PC-9 (cell line): ENCODE data around the gene SYNE1. TPM values are rescaled to one million over a fixed set of nuclear protein-coding genes. Genes with fewer than 3 reads are reported as not detected.
"Not testable (repeated sequence)": the region's sequence is repeated elsewhere in the genome, so short reads cannot be mapped to it uniquely, and the experiment has no call there.

Experiments used
- Bru-seq: library from RNA; stranded (reverse); fragments of 400-500 nt; gene quantifications from one replicate; lab custom pipeline; 2021; lab: Mats Ljungman, UMichigan
- BruChase-seq, 2 experiments: library from RNA; stranded (reverse); fragments of 400-500 nt; gene quantifications; one replicate each; lab custom pipeline; 2021; lab: Mats Ljungman, UMichigan
- BruUV-seq: library from RNA; stranded (reverse); fragments of 400-500 nt; replicated peaks from 2 replicates; lab custom pipeline; 2021; lab: Mats Ljungman, UMichigan
- CTCF ChIA-PET: fragments of 300-600 bp; sonication (Branson Sonifier 250); formaldehyde crosslinking; loops from one replicate; lab custom pipeline; 2022; ENCODE audit warnings: antibody characterized with exemption; lab: Charles Lee
- POLR2A ChIA-PET: fragments of 300-600 bp; sonication (Branson Sonifier 250); formaldehyde crosslinking; loops from one replicate; lab custom pipeline; 2022; ENCODE audit warnings: antibody characterized with exemption; ENCODE audit not compliant: unreplicated experiment; lab: Charles Lee
- DNase-seq, 2 experiments: peaks; one replicate each; pipeline versions ENCODE4 v3.0.0 to v3.0.0-alpha.2; 2015 to 2022; ENCODE audit warnings: mixed read lengths in 1 of 2
- H2AFZ ChIP-seq: fragments of 200-600 bp; sonication (generic); 2 replicates; pipeline ENCODE4 v1.8.1; 2017; ENCODE audit warnings: antibody characterized with exemption
- H3F3A ChIP-seq: fragments of 200-600 bp; sonication (generic); 2 replicates; pipeline ENCODE4 v1.8.1; 2017; ENCODE audit warnings: antibody characterized with exemption, mild to moderate bottlenecking, low read depth; ENCODE audit not compliant: insufficient read depth
- H3K27ac ChIP-seq: fragments of 200-600 bp; sonication (generic); 2 replicates; pipeline ENCODE4 v1.6.1; 2016; ENCODE audit warnings: mixed run types
- H3K27me3 ChIP-seq: fragments of 200-600 bp; sonication (generic); 2 replicates; pipeline ENCODE4 v1.6.1; 2016; ENCODE audit warnings: low read depth, mixed run types; ENCODE audit not compliant: insufficient read depth
- H3K36me3 ChIP-seq: fragments of 200-600 bp; sonication (generic); 2 replicates; pipeline ENCODE4 v1.6.1; 2016; ENCODE audit warnings: low read depth, mixed run types
- H3K4me1 ChIP-seq: fragments of 200-600 bp; sonication (generic); replicated peaks from 2 replicates; pipeline ENCODE4 v1.6.1; 2016; ENCODE audit warnings: mixed run types; ENCODE audit not compliant: insufficient read depth
- H3K4me2 ChIP-seq: fragments of 200-600 bp; sonication (generic); 2 replicates; pipeline ENCODE4 v1.6.1; 2017; ENCODE audit warnings: mixed run types
- H3K4me3 ChIP-seq: fragments of 200-600 bp; sonication (generic); 2 replicates; pipeline ENCODE4 v1.6.1; 2016; ENCODE audit warnings: mixed run types
- H3K79me2 ChIP-seq: fragments of 200-600 bp; sonication (generic); 2 replicates; pipeline ENCODE4 v1.6.1; 2017; ENCODE audit warnings: low read depth, mixed run types
- H3K9me2 ChIP-seq: fragments of 200-600 bp; sonication (generic); 2 replicates; pipeline ENCODE4 v1.8.1; 2017; ENCODE audit warnings: mild to moderate bottlenecking; ENCODE audit not compliant: insufficient read depth
- H3K9me3 ChIP-seq: fragments of 200-600 bp; sonication (generic); 2 replicates; pipeline ENCODE4 v1.8.1; 2016; ENCODE audit warnings: low read depth; ENCODE audit not compliant: insufficient read depth
- H4K20me1 ChIP-seq: fragments of 200-600 bp; sonication (generic); 2 replicates; pipeline ENCODE4 v1.8.1; 2017; ENCODE audit not compliant: insufficient read depth
- CTCF ChIP-seq: fragments of 200-600 bp; sonication (generic); conservative IDR thresholded peaks from 2 replicates; pipeline ENCODE4 v1.6.1; 2017; ENCODE audit warnings: mixed run types, antibody characterized with exemption, mild to moderate bottlenecking, moderate library complexity
- EZH2 ChIP-seq: fragments of 200-600 bp; sonication (generic); IDR thresholded peaks from 2 replicates; pipeline ENCODE4 v1.8.0; 2017; ENCODE audit warnings: antibody characterized with exemption, low read depth
- intact Hi-C: fragments of 100-400 bp; cut with micrococcal nuclease; formaldehyde crosslinking; loops from one replicate; pipeline ENCODE4 v1.10.0; 2022; ENCODE audit not compliant: unreplicated experiment
- long read RNA-seq: library from polyadenylated mRNA; stranded (forward); transcript quantifications from one replicate; pipeline ENCODE4 v2.0.0, GENCODE V29; 2022
- total RNA-seq: library from RNA; stranded (reverse); gene quantifications from 2 replicates; pipeline ENCODE4 v1.2.3, GENCODE V29; 2021

SYNE1 gene, protein sequence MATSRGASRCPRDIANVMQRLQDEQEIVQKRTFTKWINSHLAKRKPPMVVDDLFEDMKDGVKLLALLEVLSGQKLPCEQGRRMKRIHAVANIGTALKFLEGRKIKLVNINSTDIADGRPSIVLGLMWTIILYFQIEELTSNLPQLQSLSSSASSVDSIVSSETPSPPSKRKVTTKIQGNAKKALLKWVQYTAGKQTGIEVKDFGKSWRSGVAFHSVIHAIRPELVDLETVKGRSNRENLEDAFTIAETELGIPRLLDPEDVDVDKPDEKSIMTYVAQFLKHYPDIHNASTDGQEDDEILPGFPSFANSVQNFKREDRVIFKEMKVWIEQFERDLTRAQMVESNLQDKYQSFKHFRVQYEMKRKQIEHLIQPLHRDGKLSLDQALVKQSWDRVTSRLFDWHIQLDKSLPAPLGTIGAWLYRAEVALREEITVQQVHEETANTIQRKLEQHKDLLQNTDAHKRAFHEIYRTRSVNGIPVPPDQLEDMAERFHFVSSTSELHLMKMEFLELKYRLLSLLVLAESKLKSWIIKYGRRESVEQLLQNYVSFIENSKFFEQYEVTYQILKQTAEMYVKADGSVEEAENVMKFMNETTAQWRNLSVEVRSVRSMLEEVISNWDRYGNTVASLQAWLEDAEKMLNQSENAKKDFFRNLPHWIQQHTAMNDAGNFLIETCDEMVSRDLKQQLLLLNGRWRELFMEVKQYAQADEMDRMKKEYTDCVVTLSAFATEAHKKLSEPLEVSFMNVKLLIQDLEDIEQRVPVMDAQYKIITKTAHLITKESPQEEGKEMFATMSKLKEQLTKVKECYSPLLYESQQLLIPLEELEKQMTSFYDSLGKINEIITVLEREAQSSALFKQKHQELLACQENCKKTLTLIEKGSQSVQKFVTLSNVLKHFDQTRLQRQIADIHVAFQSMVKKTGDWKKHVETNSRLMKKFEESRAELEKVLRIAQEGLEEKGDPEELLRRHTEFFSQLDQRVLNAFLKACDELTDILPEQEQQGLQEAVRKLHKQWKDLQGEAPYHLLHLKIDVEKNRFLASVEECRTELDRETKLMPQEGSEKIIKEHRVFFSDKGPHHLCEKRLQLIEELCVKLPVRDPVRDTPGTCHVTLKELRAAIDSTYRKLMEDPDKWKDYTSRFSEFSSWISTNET (N-terminal part only)
- total RNA-seq: 13.4 and 14.8 TPM in 2 replicates
- percentile 40 among the genes with signal in this experiment for Bru-seq, nascent RNA
- percentile 39 among the genes with signal in this experiment for BruChase-seq, experiment 1, labeled RNA remaining after a 2-hour chase
- percentile 53 among the genes with signal in this experiment for BruChase-seq, experiment 2, labeled RNA remaining after a 6-hour chase
- long read RNA-seq, partial matches to known transcripts: 0 of 2 reads
- long read RNA-seq, other reads (novel, unspliced or antisense): 2 of 2 reads

- Histone ChIP-seq H3K9me2 (no peaks in the 10 kb centered on the region), H3K79me2 (no peaks in the 10 kb centered on the region), H3K27ac (no peak within 1 kb of the TSS), H3K36me3 (no peaks in the 10 kb centered on the region), H2AFZ (no peak within 1 kb of the TSS), H3K4me1 (no peaks in the 10 kb centered on the region), H3K27me3 (peaks cover 12% of the 10 kb centered on the region; the same call in 1 of the 2 replicates), H3K4me2 (no peak within 1 kb of the TSS; the same call in 1 of the 2 replicates), H3F3A (no peaks in the 10 kb centered on the region), H3K4me3 (no peak within 1 kb of the TSS), H3K9me3 (no peaks in the 10 kb centered on the region), H4K20me1 (no peaks in the 10 kb centered on the region)
- POLR2A ChIA-PET: no interaction called here
- no peak for DNase-seq
- TF ChIP-seq EZH2 (no peak), CTCF (no peak)
- BruUV-seq: no TSS peak
- CTCF ChIA-PET: no interaction called here
- intact Hi-C loops: no loop called here
Observed at GRCh38 chr6:152637296-152638047, at the start of gene SYNE1. TSS of gene SYNE1 (minus strand) at chr6:152637362. CDS start at chr6:152628331, 9,031 bp downstream.

DNA sequence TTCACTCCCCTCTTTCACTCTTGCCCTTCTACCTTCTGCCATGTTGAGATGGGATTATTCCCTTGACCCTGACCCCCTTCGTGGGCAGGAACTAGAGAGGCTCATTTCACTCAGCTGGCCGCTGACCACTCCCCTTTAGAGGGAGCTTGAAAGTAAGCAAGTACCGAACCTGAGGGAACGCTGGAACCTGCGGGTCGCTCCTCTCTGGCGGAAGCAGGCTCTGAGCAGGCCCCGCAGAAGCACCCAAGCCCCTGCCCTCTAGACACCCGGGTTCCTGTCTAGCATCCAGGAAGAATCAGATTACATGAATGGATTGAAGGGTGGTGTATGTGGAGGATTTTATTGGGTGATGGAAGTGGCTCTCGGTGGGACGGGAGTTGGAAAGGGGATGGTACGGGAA lies 48.7 kb upstream of the SYNE1 start:
- no peak overlapping the region for H3K4me3 ChIP-seq
- DNase-seq: no peak
- H2AFZ ChIP-seq: no peak overlapping the region
- BruUV-seq: no TSS peak
- H3F3A ChIP-seq: no peaks in the 10 kb centered on the region
- H3K9me2 ChIP-seq: no peaks in the 10 kb centered on the region
- no peaks in the 10 kb centered on the region for H3K9me3 ChIP-seq
- ChIA-PET CTCF (no interaction called here), POLR2A (no interaction called here)
- no peaks in the 10 kb centered on the region for H4K20me1 ChIP-seq
- H3K27ac ChIP-seq: no peak overlapping the region
- no peaks in the 10 kb centered on the region for H3K4me1 ChIP-seq
- intact Hi-C loops: no loop called here
- no peaks in the 10 kb centered on the region for H3K27me3 ChIP-seq
- TF ChIP-seq EZH2: no peak
- no peak for TF ChIP-seq CTCF
- no peaks in the 10 kb centered on the region for H3K36me3 ChIP-seq
- no peak overlapping the region for H3K4me2 ChIP-seq
- H3K79me2 ChIP-seq: no peaks in the 10 kb centered on the region

- H3K4me3 ChIP-seq, H3K4me1 ChIP-seq, POLR2A ChIA-PET, H3K79me2 ChIP-seq, H4K20me1 ChIP-seq, H3K9me3 ChIP-seq, H3K9me2 ChIP-seq, BruUV-seq, CTCF ChIA-PET, H3K27ac ChIP-seq, H2AFZ ChIP-seq, intact Hi-C loops, DNase-seq, H3K4me2 ChIP-seq, H3K27me3 ChIP-seq, H3K36me3 ChIP-seq, H3F3A ChIP-seq: not testable (repeated sequence)
Observed at GRCh38 chr6:152682935-152683334, 45.8 kb upstream of the SYNE1 start.
